NOMO-1 treated with dmso at 0.1 percent for 144 hours (cell line): ENCODE data around the gene CCR6.

Source experiments
- DNase-seq: peaks from one replicate; lab custom pipeline; 2025; ENCODE audit not compliant: unreplicated experiment; lab: John Stamatoyannopoulos, UW

Gene CCR6

DNA sequence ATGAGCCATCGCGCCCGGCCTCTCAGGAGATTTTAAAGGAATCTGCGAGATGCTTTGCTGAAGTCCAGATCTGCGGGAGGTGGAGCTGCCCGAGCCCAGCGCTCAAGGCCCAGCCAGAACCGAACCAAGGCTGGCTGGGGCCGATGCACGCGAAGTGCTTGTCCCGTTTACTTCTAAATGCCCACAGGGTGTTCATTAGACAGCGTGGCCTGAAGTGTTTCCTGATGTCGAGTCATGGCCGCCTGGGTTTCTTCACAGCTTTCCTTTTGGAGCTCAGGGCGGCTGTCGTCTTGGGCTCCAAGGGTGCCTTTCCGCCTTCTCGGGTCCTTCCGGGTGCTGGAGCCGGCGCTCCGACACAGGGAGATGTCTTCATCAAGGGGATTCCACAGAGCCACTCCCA is 25.1 kb upstream of the CCR6 start:
- no peak for DNase-seq

DNA sequence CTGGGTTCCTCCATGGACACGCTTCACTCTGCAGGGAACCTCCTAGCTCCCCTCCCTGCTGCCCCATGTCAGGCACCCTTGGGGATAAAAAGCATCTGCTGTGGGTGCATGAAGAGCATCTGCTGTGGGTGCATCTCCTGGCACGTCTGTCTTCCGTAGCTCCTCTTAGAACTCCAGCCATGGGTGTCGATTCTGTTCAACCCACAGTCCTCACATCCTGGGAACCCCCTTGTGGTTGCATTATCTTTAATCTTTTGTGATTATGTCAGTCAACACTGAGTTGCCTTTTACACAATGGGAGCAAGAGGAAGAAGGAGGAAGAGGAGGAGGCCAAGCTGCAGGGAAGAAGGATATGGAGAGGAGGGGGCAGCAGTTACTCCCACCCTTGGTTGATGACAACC is 24.1 kb upstream of the CCR6 start:
- DNase-seq, result no peak

DNA sequence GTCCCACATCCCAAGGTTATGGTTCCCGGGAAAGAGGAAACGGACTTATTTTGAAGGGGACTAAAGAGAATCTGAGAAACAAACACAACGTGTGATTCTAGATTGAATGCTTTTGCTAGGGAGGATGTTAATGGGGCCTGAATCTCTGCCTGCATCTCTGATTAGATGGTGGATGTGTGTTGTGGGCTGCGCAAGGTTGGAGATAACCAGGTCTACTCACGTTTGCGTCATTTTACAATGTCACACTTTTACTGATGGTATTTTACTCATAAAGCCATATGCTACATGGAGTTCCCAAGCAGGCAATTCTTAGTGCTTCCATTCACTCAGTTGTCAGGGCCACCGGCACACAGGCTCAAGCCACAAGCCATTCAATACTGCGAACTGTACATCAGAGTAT is 23.2 kb upstream of the CCR6 start:
- no peak for DNase-seq

DNA sequence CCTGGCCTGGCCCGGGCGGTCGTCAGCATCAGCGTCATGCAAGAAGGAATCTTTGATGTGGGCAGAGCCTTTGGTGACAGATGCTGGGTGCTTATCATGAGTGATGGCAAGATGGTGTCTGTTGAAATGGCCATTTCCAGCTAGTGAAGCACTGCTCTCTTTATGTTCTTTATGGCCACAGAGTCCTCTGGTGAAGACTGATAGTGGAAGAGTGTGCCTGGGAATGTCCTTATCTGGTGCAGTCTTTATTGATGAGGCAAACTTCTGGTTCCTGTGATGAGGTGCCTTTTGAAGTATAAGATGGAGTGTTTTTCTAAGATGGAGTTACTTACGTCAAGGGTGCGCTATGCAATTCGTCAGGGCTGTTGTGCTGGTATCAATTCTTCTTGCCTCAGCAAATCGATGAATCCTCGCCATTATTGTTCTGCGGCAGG is 22.6 kb upstream of the CCR6 start:
- no peak for DNase-seq

DNA sequence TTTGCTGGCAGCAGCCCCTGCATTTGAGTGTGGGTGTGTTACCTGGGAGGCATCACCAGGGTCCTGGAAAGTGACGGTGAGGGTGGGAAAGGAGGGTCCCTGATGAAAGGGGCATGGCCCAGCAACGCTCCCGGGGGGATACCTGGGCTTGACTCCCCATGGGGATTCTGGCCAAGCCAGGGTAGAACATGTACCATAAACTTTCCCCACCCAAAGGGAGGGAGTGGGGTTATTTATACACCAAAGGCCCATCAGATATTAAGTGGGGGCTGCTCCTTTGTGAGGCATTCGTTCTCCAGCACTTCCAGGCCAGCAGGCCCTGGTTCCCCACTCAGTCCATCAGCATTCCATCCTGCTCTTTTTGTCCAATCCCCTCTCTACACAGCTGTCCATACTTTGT is 20.6 kb upstream of the CCR6 start:
- DNase-seq, result no peak

DNA sequence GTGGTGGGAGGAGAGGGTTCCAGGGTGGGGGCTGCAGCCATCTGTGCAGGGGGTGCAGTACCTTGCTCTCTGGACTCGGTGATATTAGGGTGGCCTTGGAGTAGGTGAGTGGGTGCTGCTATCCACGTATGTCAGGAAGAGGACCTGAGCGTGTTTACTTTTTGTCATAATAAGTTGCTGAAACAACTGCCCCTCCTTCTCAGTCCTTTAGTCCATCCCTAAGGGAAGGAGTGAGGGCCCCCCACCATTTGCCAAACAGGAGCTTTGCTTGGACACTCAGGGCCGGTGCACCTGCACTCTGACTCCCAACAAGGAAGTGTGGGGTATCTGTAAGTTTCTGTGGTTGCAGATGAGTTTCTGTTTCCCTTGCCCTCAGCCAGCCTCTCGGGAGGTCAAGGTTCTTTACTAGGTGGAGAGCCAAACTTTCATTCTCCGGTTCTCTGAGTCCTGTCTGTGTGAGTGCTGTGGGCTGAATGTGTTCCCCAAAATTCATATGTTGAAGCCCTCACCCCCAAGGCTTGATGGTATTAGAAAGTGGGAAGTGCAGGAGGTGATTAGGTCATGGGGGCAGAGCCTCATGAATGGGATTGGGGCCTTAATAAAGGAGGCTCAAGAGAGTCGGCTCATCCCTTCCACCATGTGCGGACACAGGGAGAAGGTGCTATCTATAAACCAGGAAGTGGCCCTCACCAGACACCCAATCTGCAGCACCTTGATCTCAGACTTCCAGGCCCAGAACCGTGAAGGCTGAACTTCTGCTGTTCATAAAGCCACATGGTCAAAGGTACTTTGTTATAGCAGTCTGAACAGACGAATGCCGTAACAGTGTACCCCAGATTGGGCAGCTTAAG is 19.6 kb upstream of the CCR6 start:
- DNase-seq, result peak; percentile 19

DNA sequence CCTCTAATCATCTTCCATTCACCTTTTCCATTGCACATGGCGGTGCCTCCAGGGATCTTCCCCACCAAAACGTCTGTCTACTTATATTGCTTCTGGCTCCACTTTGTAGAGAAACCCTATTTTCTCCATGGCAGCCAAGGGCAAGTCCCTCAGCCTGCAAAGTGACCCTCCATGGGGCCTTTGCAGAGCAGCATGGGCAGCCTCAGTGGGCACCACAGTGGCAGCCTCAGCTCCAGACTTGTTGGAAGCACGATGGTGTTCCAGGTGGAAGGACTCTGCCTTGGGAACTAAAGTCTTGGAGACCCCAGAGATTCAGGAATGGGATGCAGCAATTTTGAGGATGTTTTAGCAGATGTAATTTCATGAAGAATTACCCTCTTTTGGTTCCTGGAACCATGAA is 18.5 kb upstream of the CCR6 start:
- no peak for DNase-seq

DNA sequence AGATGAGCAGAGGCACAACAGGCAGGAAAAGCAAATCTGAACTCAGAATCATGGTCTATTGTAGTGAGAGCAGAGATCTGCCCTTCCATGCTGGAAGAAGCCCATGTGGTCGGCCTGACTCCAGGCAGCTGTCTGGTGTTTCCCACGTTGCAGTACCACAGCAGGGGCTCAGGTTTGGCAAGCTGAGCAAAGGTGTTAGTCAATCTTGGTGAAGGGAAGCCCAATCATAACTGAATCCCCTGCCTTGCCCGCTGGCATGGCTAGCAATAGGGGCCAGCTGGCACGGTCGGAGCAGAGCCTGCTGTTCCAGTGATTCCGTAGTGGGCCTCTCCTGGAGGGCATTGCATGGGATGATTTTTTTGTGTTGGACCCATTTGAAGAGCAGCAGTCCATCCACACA is 17.8 kb upstream of the CCR6 start:
- no peak for DNase-seq

DNA sequence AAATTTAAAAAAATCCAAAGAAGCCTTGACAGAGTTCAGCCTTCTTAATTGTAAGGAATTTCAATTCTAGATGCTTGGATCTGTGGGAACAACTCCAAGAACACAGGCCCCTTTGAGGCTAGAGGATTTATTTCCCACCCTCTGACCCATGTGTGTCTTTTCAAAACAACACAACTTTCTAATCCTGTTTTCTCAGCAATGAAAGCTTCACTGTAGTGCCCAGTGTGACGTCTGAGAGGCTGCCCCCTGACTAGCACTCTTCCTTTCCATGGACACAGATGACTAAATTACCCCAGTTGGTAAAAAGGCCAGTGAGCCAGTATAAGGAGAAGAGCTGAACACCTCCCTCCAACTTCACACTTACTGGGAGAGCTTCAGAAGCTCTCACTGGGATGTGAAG is 16.5 kb upstream of the CCR6 start:
- no peak for DNase-seq

DNA sequence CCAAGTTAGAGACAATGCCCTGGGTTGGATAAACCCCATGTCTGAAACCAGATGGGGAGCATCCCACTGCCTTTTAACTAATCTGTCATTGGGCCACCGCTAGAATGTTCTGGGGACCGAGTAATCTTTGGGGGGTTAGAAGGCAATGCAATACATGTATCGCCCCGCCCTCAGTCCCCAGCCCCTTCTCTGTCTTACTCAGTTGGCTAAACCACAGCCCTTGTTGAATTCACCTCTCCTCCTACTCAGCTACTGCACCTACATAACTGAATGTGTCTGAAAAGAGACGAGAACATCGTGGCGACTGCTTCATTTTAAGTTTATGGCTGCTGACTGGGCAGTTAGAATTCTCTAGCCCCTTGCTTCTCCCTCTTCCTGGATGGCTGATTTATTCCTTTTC is 15.1 kb upstream of the CCR6 start:
- DNase-seq, result no peak

DNA sequence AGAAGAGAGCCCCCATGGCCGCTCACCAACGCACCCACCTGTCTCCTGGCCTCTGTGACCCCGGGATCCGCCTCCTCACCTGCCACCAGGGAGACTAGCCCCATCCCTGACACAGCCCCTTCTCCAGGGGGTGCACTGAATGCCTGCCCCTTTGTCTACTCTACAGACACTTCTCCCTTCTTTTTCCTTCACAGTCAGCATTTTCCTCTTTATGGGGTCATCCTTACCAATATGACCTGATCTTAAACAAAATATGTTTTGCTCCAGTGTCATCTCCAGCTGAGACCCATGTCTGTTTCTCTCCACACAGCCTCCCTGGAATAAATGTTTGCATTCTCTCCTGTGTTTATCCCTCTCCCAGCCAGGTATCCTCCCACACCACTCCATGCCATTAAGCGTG is 14.6 kb upstream of the CCR6 start:
- no peak for DNase-seq

DNA sequence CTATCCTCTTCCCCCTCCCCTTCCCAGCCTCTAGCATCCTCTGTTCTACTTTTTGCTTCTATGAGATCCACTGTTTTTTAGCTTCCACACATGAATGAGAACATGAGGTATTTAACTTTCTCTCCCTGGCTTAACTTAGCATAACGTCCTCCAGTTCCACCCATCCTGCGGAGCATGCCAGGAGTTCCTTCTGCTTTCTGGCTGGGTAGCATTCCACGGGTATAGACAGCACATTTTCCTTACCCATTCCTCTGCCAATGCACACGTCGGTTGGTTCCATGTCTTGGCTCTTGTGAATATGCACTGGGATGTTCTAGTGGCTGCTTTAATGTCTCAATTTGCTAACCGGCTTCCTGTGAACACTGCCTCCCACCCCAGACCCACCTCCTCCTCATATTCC is 13.2 kb upstream of the CCR6 start:
- no peak for DNase-seq

DNA sequence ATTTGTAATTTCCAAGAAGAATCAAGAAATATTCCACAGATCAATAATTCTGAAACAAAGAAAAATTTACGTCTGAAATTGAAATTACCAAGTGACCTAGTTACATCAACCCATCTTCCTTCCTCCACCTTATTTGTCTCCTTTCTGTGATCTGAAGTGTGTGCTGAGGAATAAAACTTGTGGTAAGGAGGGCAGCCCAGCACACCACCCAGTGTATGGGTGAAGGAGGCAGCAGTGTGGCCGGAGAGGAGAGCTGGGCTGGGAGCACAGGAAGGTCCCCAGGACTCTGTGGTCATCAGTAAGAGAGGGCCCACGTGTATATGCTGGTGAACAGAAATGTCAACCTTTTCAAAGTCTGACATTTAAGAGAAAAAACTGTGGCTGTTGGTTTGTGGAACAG is 11.3 kb upstream of the CCR6 start:
- no peak for DNase-seq

DNA sequence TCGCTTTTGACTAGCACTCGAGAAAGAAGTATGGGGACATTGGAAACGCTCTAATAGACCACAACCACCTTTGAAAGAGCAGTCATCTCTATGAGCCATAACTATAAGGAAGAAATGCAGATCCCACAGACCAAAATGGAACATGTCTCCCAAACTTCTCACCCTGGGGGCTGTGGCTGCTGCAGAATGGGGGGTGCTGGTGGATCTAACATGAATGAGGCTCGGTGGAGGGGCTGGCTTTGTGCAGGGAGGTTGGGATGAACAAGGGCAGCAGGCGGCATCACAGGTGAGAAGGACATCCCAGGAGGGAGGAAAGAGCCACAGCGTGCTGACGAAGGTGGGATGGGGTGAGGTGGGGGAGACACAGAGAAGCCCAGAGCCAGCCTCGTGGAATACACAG is 10.5 kb upstream of the CCR6 start:
- no peak for DNase-seq

DNA sequence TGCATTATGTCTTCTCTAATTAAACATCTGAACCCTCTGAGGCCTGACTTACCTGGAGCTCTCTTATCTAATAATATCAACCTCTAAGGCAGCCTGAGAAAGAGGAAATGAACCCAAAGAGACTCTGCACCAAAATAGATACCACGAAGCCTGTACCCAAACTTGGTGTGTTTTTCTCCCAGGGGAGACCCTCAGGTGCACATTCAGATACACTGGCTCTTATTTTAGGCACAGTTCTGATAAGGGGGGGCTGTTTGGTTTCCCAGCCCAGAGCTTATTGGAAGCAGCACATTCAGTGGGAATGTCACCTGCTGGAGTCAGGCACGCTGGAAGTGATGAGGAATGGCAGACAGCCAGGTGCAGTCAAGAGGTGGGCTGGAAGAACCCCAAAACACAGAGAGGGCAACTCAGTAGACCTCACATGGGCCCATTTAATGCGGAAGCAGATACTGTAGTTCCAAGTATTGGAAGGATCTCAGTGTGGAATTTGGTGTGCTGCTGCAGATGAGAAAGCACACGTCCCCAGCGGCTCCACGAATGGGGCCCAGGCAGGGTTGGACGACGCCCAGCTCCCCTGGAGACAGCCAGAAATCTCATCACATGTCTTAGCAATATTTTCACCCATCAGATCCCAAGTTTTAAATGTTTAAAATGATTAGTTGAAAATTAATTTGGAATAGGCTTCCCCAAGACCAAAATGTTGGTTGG is 9.7 kb upstream of the CCR6 start:
- DNase-seq, result no peak

DNA sequence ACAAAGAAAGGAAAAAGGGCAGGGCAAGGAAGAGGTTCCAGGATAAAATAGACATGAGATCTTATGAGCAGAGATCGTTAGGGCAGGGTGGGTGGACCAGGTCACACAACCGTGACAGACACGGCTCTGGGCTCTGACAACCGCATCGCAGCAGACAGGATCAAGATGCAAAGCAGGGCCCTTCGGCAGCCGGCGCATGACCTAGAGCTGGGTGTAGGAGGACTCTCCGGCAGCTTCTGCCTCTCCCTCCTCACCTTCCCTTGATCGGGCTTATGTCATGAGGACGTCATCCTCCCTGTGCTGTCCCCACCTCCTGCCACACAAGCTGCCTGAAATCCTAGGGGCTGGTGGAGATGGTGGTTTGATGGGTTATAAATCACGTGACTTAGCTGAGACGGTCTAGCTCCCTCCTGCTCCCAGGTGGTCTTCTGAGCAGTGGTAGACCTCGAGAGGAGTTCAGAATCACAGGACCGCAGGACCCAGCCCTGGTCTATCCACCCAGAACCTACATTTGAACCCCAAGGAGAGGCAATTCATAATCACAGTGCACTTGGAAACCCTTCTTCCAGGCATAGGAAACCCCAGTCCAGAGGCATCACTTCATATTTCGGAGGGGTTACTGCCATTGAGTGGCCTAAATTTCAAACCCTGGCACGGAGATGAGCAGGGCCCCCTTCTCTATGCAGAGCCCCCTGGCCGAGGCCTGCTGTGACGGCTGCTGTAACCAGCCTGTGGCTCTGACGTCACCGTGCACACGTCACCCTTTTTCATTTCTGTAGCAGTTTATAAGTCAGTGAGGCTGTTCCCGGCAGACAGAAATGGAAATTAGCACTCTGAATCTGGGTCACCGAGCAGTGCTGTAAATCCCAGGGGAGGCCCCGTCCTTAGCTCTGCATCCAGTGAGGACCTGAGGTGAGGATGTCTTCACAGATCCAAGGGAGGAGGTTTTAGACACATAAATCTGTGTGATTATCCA is 8.7 kb upstream of the CCR6 start:
- DNase-seq, result no peak

DNA sequence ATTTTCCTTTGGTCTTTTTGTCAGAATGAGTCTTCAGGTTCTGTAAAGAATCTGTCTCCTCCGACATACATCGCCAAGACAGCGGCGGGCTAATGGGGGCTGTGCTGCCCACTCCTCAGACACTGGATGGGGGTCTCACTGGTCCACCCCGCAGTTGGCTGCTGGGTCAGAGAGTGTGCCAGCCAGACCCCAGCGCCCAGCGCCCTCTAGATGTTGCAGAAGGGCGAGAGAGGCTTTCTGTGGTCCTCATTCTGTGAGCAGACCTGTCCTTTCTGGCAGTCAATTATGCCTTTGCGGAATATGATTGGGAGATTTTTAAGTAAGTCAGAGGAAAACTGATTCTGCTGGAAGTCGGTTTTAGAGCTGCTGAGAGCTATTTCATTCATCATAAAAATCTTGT is 7.8 kb upstream of the CCR6 start:
- DNase-seq, result no peak

DNA sequence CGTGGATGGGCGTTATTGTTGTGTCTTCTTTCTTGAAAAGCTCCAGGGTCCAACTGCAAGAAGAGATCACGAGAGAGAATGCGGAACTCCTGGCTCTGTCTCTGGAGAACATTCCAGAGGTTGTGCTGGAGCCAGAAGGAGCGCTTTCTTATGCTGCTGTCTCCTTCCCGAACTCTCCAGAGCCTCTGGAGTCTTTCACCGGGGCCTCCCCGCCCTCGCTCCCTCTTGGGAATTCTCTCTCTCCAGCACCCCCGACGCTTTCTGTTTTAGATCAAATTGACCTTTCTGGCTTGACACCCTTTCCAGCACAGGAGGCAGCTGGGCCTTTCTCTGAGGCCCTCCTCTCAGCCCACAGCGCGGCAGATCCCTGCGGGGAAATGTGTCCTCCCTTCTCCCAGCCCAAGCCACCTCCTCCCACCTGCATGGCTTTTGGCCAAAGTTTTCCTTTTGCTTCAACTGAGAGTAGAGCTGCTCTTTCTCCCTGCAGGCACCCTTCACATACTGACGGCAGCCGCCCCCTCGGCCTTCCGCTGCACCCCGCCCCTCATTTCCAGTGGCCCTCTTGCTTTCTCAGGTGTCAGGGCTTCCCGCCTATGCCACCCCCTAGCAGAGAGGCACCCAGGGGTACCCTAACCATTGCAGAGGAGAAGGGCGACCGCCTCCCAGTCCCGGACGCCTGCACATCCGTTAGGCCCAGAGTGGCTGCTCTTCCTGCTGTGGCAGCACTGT is 6.6 kb upstream of the CCR6 start:
- no peak for DNase-seq

DNA sequence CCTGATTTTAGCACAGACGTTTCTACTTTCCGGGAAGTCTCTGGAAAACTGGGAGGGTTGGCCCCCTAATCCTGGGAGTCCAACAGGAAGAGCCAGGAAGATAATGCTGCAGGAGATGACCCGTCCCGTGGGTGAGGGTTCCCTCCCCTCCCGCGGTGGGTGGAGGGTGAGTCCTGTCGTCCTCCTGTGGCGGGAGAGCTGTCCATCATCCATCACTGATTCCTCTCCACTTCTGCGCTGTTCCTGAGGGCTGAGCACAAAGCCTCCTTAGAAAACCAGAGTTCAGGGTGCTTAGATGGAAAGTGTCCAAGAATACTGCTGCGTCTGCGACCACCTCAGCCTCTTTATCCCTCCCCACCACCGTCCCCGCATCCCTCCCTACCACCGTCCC is 6.1 kb upstream of the CCR6 start:
- DNase-seq, result no peak

DNA sequence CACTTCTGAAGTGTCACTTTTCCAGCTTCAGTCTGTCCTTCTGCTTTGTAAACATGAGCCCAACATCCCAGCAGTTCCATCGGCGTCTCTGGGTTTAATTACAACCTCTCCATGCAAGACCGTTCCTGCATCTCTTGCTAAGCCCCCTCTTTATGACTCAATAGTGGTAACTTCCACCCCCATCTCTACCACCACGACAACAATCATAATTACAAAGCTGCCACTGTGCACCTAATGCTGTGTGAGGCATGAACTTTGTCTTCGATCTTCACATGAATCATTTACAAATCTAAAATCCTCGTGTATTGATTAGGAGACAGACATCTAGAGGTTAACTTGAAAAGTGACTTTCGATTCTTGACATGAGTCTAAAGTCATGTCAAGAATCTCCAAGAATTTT is 4.9 kb upstream of the CCR6 start:
- no peak for DNase-seq

DNA sequence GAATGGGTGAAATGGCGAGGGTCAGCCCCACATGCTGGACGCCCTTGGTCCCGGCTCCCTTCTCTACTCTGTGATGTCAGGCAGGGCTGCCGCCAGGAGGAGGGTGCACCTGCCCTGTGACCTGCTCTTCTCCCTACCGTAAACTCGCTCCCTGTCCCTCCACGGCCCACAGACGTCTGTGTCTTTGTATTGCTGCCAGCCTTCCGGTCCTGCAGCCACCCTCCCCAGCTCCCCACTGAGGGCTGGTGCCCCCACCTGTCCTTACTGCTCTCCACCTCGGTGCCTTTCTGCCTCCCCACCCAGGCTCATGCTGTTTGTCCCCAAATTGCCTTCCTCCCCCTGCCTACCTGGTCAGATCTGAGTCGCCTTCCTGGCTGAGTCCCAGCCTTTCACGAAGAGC is 4.1 kb upstream of the CCR6 start:
- no peak for DNase-seq
